ENCODE data around the gene RSAD2.

- TF ChIP-seq EP300 (IDR thresholded peaks at IDR 0.05) = no peak
- no peak for TF ChIP-seq CTCF (IDR thresholded peaks at IDR 0.05)
- no peak for TF ChIP-seq POLR2A (IDR thresholded peaks at IDR 0.05)
- no peak for TF ChIP-seq POLR2AphosphoS5 (IDR thresholded peaks at IDR 0.05)
These were observed 47.4 kb downstream of the RSAD2 start for GRCh38 chr2:6924924-6925409.
